Upper lobe of right lung (tissue), 1 donor: ENCODE results near the gene SMPDL3B. TPM values are rescaled to one million over a fixed set of nuclear protein-coding genes. Genes with fewer than 3 reads are reported as not detected.
A peak's percentile ranks its signal among the peaks of the same experiment; 100 is the strongest.

Experiments used
- ATAC-seq: fragments of 200-7000 bp; cut with Tn5 transposase; one replicate; pipeline ENCODE4 v1.9.1; 2020; ENCODE audit warnings: mild to moderate bottlenecking, moderate library complexity
- DNase-seq: peaks from one replicate; pipeline ENCODE4 v3.0.0-alpha.2; 2020
- H3K27ac ChIP-seq: fragments of 200-600 bp; one replicate; pipeline ENCODE4 v1.8.0; 2022
- H3K27me3 ChIP-seq: fragments of 200-600 bp; one replicate; pipeline ENCODE4 v1.8.0; 2022; ENCODE audit warnings: mild to moderate bottlenecking
- H3K36me3 ChIP-seq: fragments of 200-600 bp; one replicate; pipeline ENCODE4 v1.8.0; 2022
- H3K4me1 ChIP-seq: fragments of 200-600 bp; one replicate; pipeline ENCODE4 v1.8.0; 2022
- H3K4me3 ChIP-seq: fragments of 200-600 bp; one replicate; pipeline ENCODE4 v1.8.0; 2022; ENCODE audit warnings: mild to moderate bottlenecking
- H3K9me3 ChIP-seq: fragments of 200-600 bp; one replicate; pipeline ENCODE4 v1.8.0; 2022
- CTCF ChIP-seq: fragments of 200-600 bp; IDR thresholded peaks from one replicate; pipeline ENCODE4 v1.8.0; 2022; ENCODE audit warnings: antibody characterized with exemption
- intact Hi-C: fragments of 100-400 bp; cut with DNase I; formaldehyde crosslinking; loops from one replicate; pipeline ENCODE4 v1.11.0; 2022
- total RNA-seq: library from RNA; stranded (reverse); fragmentation: NEBNext Ultra II Directional; extraction: Animal tissue kit (Norgen Biotek cat#: 25700); gene quantifications from one replicate; pipeline ENCODE4 v1.2.1, GENCODE V29; 2021
- donor health status: DM: no; HTN: yes; CAD: no; lungs with severe emphysema.

Gene SMPDL3B
- total RNA-seq, 1 donor from 2014 or later = 29.1 TPM

GRCh38 chr1:27887215-27888021 lies 47.4 kb upstream of the SMPDL3B start:
- DNase-seq = peak; percentile 54

GRCh38 chr1:27889506-27889905 lies 45.3 kb upstream of the SMPDL3B start:
- H3K9me3 ChIP-seq = no peaks in the 10 kb centered on the region
- ATAC-seq (no peak), DNase-seq (no peak)
- peaks cover 63% of the 10 kb centered on the region for H3K36me3 ChIP-seq
- no peak for TF ChIP-seq CTCF
- H3K4me1 ChIP-seq = peaks cover 45% of the 10 kb centered on the region
- H3K27ac ChIP-seq = no peak overlapping the region
- no peak overlapping the region for H3K4me3 ChIP-seq
- intact Hi-C loops = no loop called here
- H3K27me3 ChIP-seq = no peaks in the 10 kb centered on the region

More at GRCh38 chr1:27887215-27888021, 47.4 kb upstream of the SMPDL3B start:
- intact Hi-C loops = no loop called here
- Histone ChIP-seq H3K4me1 (peaks cover 49% of the 10 kb centered on the region), H3K4me3 (no peak overlapping the region), H3K36me3 (peaks cover 51% of the 10 kb centered on the region), H3K27ac (peak overlapping the region; percentile 66), H3K9me3 (no peaks in the 10 kb centered on the region), H3K27me3 (no peaks in the 10 kb centered on the region)
- TF ChIP-seq CTCF = no peak
- peak; percentile 23 for ATAC-seq

DNA sequence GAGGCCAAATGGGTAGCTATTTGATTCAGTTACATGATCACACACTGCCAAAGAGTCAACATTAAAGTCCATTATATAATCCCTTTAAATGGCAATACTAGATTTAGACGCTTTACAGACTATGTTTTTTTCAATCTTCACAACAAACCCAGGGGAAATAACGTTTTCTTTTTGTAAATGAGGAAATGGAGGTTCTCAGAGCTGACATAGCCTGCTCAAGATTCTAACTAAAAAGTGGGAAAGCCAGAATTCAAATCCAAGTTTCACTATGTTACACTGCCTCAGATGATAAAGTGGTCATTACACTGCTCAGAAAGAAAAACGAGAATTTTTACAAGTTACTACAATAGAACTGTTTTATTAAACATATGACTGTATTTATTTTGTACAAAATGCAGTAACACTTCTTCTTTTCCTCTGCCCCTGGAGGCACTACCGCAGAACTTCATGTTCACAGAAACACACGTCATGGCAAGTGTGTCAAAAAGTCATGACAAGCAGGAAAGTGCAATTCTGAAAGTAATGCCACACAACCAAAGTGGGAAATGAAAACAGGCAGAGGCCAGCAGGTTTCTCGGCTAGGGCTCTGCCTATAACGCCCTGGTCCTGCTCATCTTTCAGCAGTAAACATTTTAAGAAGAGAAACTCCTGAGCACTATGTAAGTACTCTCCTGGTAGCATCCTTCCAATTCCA lies 43.5 kb upstream of the SMPDL3B start:
- DNase-seq (peak; percentile 35), ATAC-seq (peak; percentile 80)
- intact Hi-C loops = no loop called here
- Histone ChIP-seq H3K27me3 (no peaks in the 10 kb centered on the region), H3K27ac (peak overlapping the region; percentile 71), H3K36me3 (peaks cover 81% of the 10 kb centered on the region), H3K9me3 (no peaks in the 10 kb centered on the region), H3K4me3 (no peak overlapping the region), H3K4me1 (peaks cover 37% of the 10 kb centered on the region)
- peak; percentile 27 for TF ChIP-seq CTCF

DNA sequence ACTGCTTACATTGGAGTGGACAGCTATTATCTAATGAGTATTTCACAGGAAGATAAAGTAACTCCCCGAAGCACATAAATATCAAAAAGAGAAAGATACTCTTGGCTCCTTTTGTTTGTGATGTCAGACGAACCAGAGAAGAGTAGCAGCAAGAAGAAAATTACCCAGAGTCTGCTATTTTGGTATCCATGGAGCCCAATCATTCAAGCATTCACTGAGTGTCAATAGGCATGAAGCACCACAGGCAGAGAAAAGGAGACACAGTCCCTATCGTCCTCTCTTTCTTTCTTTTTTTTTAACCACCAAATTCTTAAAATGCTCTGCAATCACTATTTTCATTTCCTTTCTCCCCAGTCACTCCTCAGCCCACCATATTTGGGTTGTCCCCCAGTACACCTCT lies 40.3 kb upstream of the SMPDL3B start:
- TF ChIP-seq CTCF = no peak
- no peak for DNase-seq
- intact Hi-C loops = no loop called here
- H3K36me3 ChIP-seq = peaks cover 71% of the 10 kb centered on the region
- H3K27ac ChIP-seq = no peak overlapping the region
- H3K4me3 ChIP-seq = no peak overlapping the region
- no peaks in the 10 kb centered on the region for H3K9me3 ChIP-seq
- H3K4me1 ChIP-seq = peaks cover 18% of the 10 kb centered on the region
- no peak for ATAC-seq
- no peaks in the 10 kb centered on the region for H3K27me3 ChIP-seq

GRCh38 chr1:27906759-27907158 lies 28.0 kb upstream of the SMPDL3B start:
- H3K27me3 ChIP-seq = no peaks in the 10 kb centered on the region
- TF ChIP-seq CTCF = no peak
- ATAC-seq (no peak), DNase-seq (no peak)
- peaks cover 81% of the 10 kb centered on the region for H3K36me3 ChIP-seq
- H3K4me3 ChIP-seq = no peak overlapping the region
- no peaks in the 10 kb centered on the region for H3K4me1 ChIP-seq
- no peak overlapping the region for H3K27ac ChIP-seq
- intact Hi-C loops = no loop called here
- no peaks in the 10 kb centered on the region for H3K9me3 ChIP-seq
